OCI-LY1 (cell line): ENCODE results near the gene PRELP.

ENCODE experiments used
- H2AFZ ChIP-seq: fragments of 200-600 bp; sonication (generic), shearing (Covaris generic); 2 replicates; pipeline ENCODE4 v1.6.0; 2014; ENCODE audit warnings: antibody characterized with exemption, mild to moderate bottlenecking, low read length
- H3F3A ChIP-seq: fragments of 200-600 bp; sonication (generic), shearing (Covaris generic); 2 replicates; pipeline ENCODE4 v1.6.0; 2014; ENCODE audit warnings: mild to moderate bottlenecking, antibody characterized with exemption, low read length, moderate library complexity; ENCODE audit not compliant: insufficient read depth
- H3K27ac ChIP-seq: fragments of 200-600 bp; sonication (generic); 2 replicates; pipeline ENCODE4 v1.5.1; 2014; ENCODE audit warnings: low read length, mixed run types, mild to moderate bottlenecking, low read depth; ENCODE audit not compliant: poor library complexity, severe bottlenecking
- H3K27me3 ChIP-seq: fragments of 200-600 bp; sonication (generic); 2 replicates; pipeline ENCODE4 v1.6.0; 2014; ENCODE audit warnings: antibody characterized with exemption, mild to moderate bottlenecking, low read length, moderate library complexity; ENCODE audit not compliant: insufficient read depth
- H3K36me3 ChIP-seq: fragments of 200-600 bp; sonication (generic); 2 replicates; pipeline ENCODE4 v1.6.1; 2014; ENCODE audit warnings: mild to moderate bottlenecking, antibody characterized with exemption, low read length, moderate library complexity, mixed read lengths; ENCODE audit not compliant: insufficient read depth
- H3K4me1 ChIP-seq: fragments of 200-600 bp; sonication (generic); 2 replicates; pipeline ENCODE4 v1.5.1; 2014; ENCODE audit warnings: mild to moderate bottlenecking, low read length, moderate library complexity; ENCODE audit not compliant: insufficient read depth, severe bottlenecking
- H3K4me2 ChIP-seq: fragments of 200-600 bp; sonication (generic), shearing (Covaris generic); 2 replicates; pipeline ENCODE4 v1.6.1; 2014; ENCODE audit warnings: low read length
- H3K4me3 ChIP-seq: fragments of 200-600 bp; sonication (generic); 2 replicates; pipeline ENCODE4 v1.5.1; 2014; ENCODE audit warnings: low read length, low read depth, mild to moderate bottlenecking, mixed read lengths; ENCODE audit not compliant: poor library complexity, severe bottlenecking
- H3K79me2 ChIP-seq: fragments of 200-600 bp; shearing (Covaris generic); 2 replicates; pipeline ENCODE4 v1.6.1; 2016; ENCODE audit warnings: mixed run types, low read length, mixed read lengths; ENCODE audit not compliant: insufficient read depth
- H3K9ac ChIP-seq: fragments of 200-600 bp; sonication (generic), shearing (Covaris generic); 2 replicates; pipeline ENCODE4 v1.6.1; 2014; ENCODE audit warnings: mild to moderate bottlenecking, low read length, mixed read lengths
- H3K9me2 ChIP-seq: fragments of 200-600 bp; sonication (generic), shearing (Covaris generic); 2 replicates; pipeline ENCODE4 v1.6.1; 2014; ENCODE audit warnings: low read depth, mild to moderate bottlenecking, low read length, mixed read lengths
- H3K9me3 ChIP-seq: fragments of 200-600 bp; shearing (Covaris generic); 2 replicates; pipeline ENCODE4 v1.6.1; 2014; ENCODE audit warnings: low read length, mixed read lengths
- H4K20me1 ChIP-seq: fragments of 200-600 bp; sonication (generic), shearing (Covaris generic); 2 replicates; pipeline ENCODE4 v1.6.0; 2016; ENCODE audit warnings: mild to moderate bottlenecking, low read length; ENCODE audit not compliant: insufficient read depth
- CTCF ChIP-seq: fragments of 200-600 bp; sonication (generic), shearing (Covaris generic); IDR thresholded peaks from 2 replicates; pipeline ENCODE4 v1.5.1; 2017; ENCODE audit warnings: mild to moderate bottlenecking, antibody characterized with exemption, low read length, moderate library complexity, mixed read lengths
- EZH2 ChIP-seq: fragments of 200-600 bp; sonication (generic), shearing (Covaris generic); IDR thresholded peaks from 2 replicates; pipeline ENCODE4 v1.8.0; 2017; ENCODE audit warnings: borderline replicate concordance, mixed run types, mild to moderate bottlenecking, antibody characterized with exemption, low read length, moderate library complexity, mixed read lengths

The PRELP gene

GRCh38 chr1:203475012-203475981 is at the start of gene PRELP:
Gene PRELP (plus strand): TSS chr1:203475806. CDS start chr1:203483185, 7,379 bp downstream.
- Histone ChIP-seq H3K4me3 (no peak within 1 kb of the TSS), H3K27ac (peak within 1 kb of the TSS; percentile 96), H3K36me3 (no peaks in the 10 kb centered on the region), H3K9me2 (no peaks in the 10 kb centered on the region), H3K9ac (peak within 1 kb of the TSS; percentile 39), H2AFZ (no peak within 1 kb of the TSS), H3F3A (peaks cover 8% of the 10 kb centered on the region; the same call in 1 of the 2 replicates), H3K27me3 (no peaks in the 10 kb centered on the region), H4K20me1 (no peaks in the 10 kb centered on the region), H3K9me3 (no peaks in the 10 kb centered on the region), H3K4me1 (peaks cover 57% of the 10 kb centered on the region), H3K4me2 (peak within 1 kb of the TSS; percentile 28; the same call in 1 of the 2 replicates), H3K79me2 (no peaks in the 10 kb centered on the region)
- no peak for TF ChIP-seq CTCF
- TF ChIP-seq EZH2, result no peak

- no peaks in the 10 kb centered on the region for H3K9me3 ChIP-seq
- no peaks in the 10 kb centered on the region for H3K79me2 ChIP-seq
- H3K4me2 ChIP-seq, result no peak overlapping the region
- no peak overlapping the region for H2AFZ ChIP-seq
- H3K27me3 ChIP-seq, result no peaks in the 10 kb centered on the region
- H3K9me2 ChIP-seq, result no peaks in the 10 kb centered on the region
- no peak for TF ChIP-seq EZH2
- TF ChIP-seq CTCF, result no peak
- no peak overlapping the region for H3K4me3 ChIP-seq
- H3K36me3 ChIP-seq, result no peaks in the 10 kb centered on the region
- H4K20me1 ChIP-seq, result no peaks in the 10 kb centered on the region
- peaks cover 10% of the 10 kb centered on the region for H3K4me1 ChIP-seq
- H3K9ac ChIP-seq, result no peak overlapping the region
- H3K27ac ChIP-seq, result no peak overlapping the region
- no peaks in the 10 kb centered on the region for H3F3A ChIP-seq
Measured at GRCh38 chr1:203426366-203426765, 49.2 kb upstream of the PRELP start.

GRCh38 chr1:203426870-203427269 is 48.7 kb upstream of the PRELP start:
- Histone ChIP-seq H3F3A (no peaks in the 10 kb centered on the region), H3K79me2 (no peaks in the 10 kb centered on the region), H3K4me1 (peaks cover 10% of the 10 kb centered on the region), H4K20me1 (no peaks in the 10 kb centered on the region), H2AFZ (no peak overlapping the region), H3K9me2 (no peaks in the 10 kb centered on the region), H3K4me3 (no peak overlapping the region), H3K9ac (no peak overlapping the region), H3K36me3 (no peaks in the 10 kb centered on the region), H3K4me2 (no peak overlapping the region), H3K9me3 (no peaks in the 10 kb centered on the region), H3K27me3 (no peaks in the 10 kb centered on the region), H3K27ac (no peak overlapping the region)
- TF ChIP-seq CTCF, result no peak
- no peak for TF ChIP-seq EZH2
